ENCODE measurements around the gene ANXA4. TPM values are rescaled to one million over a fixed set of nuclear protein-coding genes. Genes with fewer than 3 reads are reported as not detected.
"Not testable (repeated sequence)": the region's sequence is repeated elsewhere in the genome, so short reads cannot be mapped to it uniquely, and the experiment has no call there.

The ANXA4 gene
- total RNA-seq, 1 experiment from 2014 or later: 4.7 TPM

GRCh38 chr2:69789772-69790600 lies 48.1 kb downstream of the ANXA4 start:
- Histone ChIP-seq H3K4me3 (peak overlapping the region; percentile 36), H3K9me3 (replicated peaks) (no peaks in the 10 kb centered on the region), H3K27ac (peak overlapping the region; percentile 56), H3K36me3 (no peaks in the 10 kb centered on the region), H3K27me3 (no peaks in the 10 kb centered on the region), H3K4me1 (peaks cover 12% of the 10 kb centered on the region; the same call in 1 of the 2 replicates)
- DNase-seq: peak in 1 of 2 experiments; percentile 42

- H3K4me3 ChIP-seq: peak overlapping the region; percentile 36
Observed at GRCh38 chr2:69790601-69790959, 48.6 kb downstream of the ANXA4 start.

GRCh38 chr2:69791045-69791444 lies 49.1 kb downstream of the ANXA4 start:
- no peaks in the 10 kb centered on the region for H3K27me3 ChIP-seq
- no peak for DNase-seq
- H3K9me3 ChIP-seq (replicated peaks): no peaks in the 10 kb centered on the region
- H3K4me1 ChIP-seq: peaks cover 12% of the 10 kb centered on the region; the same call in 1 of the 2 replicates
- H3K36me3 ChIP-seq: no peaks in the 10 kb centered on the region
- no peak overlapping the region for H3K27ac ChIP-seq
- no peak overlapping the region for H3K4me3 ChIP-seq

More at GRCh38 chr2:69790601-69790959, 48.6 kb downstream of the ANXA4 start:
- no peaks in the 10 kb centered on the region for H3K9me3 ChIP-seq (replicated peaks)
- H3K36me3 ChIP-seq: no peaks in the 10 kb centered on the region
- DNase-seq: no peak
- H3K27ac ChIP-seq: no peak overlapping the region
- H3K27me3 ChIP-seq: no peaks in the 10 kb centered on the region
- H3K4me1 ChIP-seq: peaks cover 12% of the 10 kb centered on the region; the same call in 1 of the 2 replicates

GRCh38 chr2:69796174-69796573 lies 54.2 kb downstream of the ANXA4 start:
- no peak overlapping the region for H3K27ac ChIP-seq
- H3K4me3 ChIP-seq: no peak overlapping the region
- no peak for DNase-seq
- no peaks in the 10 kb centered on the region for H3K4me1 ChIP-seq
- H3K9me3 ChIP-seq (replicated peaks): no peaks in the 10 kb centered on the region
- H3K27me3 ChIP-seq: no peaks in the 10 kb centered on the region
- H3K36me3 ChIP-seq: no peaks in the 10 kb centered on the region

- Histone ChIP-seq H3K4me1 (no peaks in the 10 kb centered on the region), H3K36me3 (no peaks in the 10 kb centered on the region), H3K9me3 (replicated peaks) (no peaks in the 10 kb centered on the region), H3K4me3 (no peak overlapping the region), H3K27ac (no peak overlapping the region), H3K27me3 (no peaks in the 10 kb centered on the region)
- no peak for DNase-seq
Observed at GRCh38 chr2:69797235-69797634, 55.3 kb downstream of the ANXA4 start.

GRCh38 chr2:69797836-69798289 lies 55.9 kb downstream of the ANXA4 start:
- Histone ChIP-seq H3K4me1 (no peaks in the 10 kb centered on the region), H3K36me3 (no peaks in the 10 kb centered on the region), H3K4me3 (no peak overlapping the region), H3K27me3 (no peaks in the 10 kb centered on the region), H3K9me3 (replicated peaks) (no peaks in the 10 kb centered on the region), H3K27ac (no peak overlapping the region)
- no peak for DNase-seq

GRCh38 chr2:69798290-69798908 lies 56.5 kb downstream of the ANXA4 start:
- H3K27ac ChIP-seq: no peak overlapping the region

GRCh38 chr2:69798909-69799526 lies 57.1 kb downstream of the ANXA4 start:
- H3K27me3 ChIP-seq: no peaks in the 10 kb centered on the region
- no peak overlapping the region for H3K27ac ChIP-seq
- no peaks in the 10 kb centered on the region for H3K36me3 ChIP-seq
- H3K4me1 ChIP-seq: no peaks in the 10 kb centered on the region
- peak overlapping the region; percentile 6 for H3K4me3 ChIP-seq
- H3K9me3 ChIP-seq (replicated peaks): no peaks in the 10 kb centered on the region
- DNase-seq: no peak

More at GRCh38 chr2:69798290-69798908, 56.5 kb downstream of the ANXA4 start:
- Histone ChIP-seq H3K9me3 (replicated peaks) (no peaks in the 10 kb centered on the region), H3K4me3 (peak overlapping the region; percentile 6), H3K4me1 (no peaks in the 10 kb centered on the region), H3K27me3 (no peaks in the 10 kb centered on the region), H3K36me3 (no peaks in the 10 kb centered on the region)
- DNase-seq: no peak

GRCh38 chr2:69801745-69802290 lies 59.9 kb downstream of the ANXA4 start:
- no peak for DNase-seq
- Histone ChIP-seq H3K36me3 (no peaks in the 10 kb centered on the region), H3K27me3 (no peaks in the 10 kb centered on the region), H3K27ac (no peak overlapping the region), H3K9me3 (replicated peaks) (no peaks in the 10 kb centered on the region), H3K4me1 (no peaks in the 10 kb centered on the region), H3K4me3 (no peak overlapping the region)

GRCh38 chr2:69802781-69803367 lies 60.9 kb downstream of the ANXA4 start:
- H3K27me3 ChIP-seq; H3K27ac ChIP-seq; DNase-seq; H3K9me3 ChIP-seq (replicated peaks); H3K4me1 ChIP-seq; H3K4me3 ChIP-seq; H3K36me3 ChIP-seq: not testable (repeated sequence)

- Histone ChIP-seq H3K27ac (no peak overlapping the region), H3K4me3 (no peak overlapping the region)
Observed at GRCh38 chr2:69804416-69804815, 62.5 kb downstream of the ANXA4 start.

GRCh38 chr2:69805887-69806286 lies 64.0 kb downstream of the ANXA4 start:
- no peak for DNase-seq
- H3K4me1 ChIP-seq: no peaks in the 10 kb centered on the region
- no peak overlapping the region for H3K27ac ChIP-seq
- no peak overlapping the region for H3K4me3 ChIP-seq
- no peaks in the 10 kb centered on the region for H3K9me3 ChIP-seq (replicated peaks)
- H3K36me3 ChIP-seq: no peaks in the 10 kb centered on the region
- 0 out of 2 replicates have a peak, but pooled peaks cover 3% of the 10 kb centered on the region for H3K27me3 ChIP-seq

More at GRCh38 chr2:69804416-69804815, 62.5 kb downstream of the ANXA4 start:
- Histone ChIP-seq H3K27me3 (0 out of 2 replicates have a peak, but pooled peaks cover 3% of the 10 kb centered on the region), H3K4me1 (no peaks in the 10 kb centered on the region), H3K36me3 (no peaks in the 10 kb centered on the region), H3K9me3 (replicated peaks) (no peaks in the 10 kb centered on the region)
- no peak for DNase-seq

- Histone ChIP-seq H3K4me3 (no peak overlapping the region), H3K9me3 (replicated peaks) (no peaks in the 10 kb centered on the region), H3K4me1 (no peaks in the 10 kb centered on the region), H3K36me3 (no peaks in the 10 kb centered on the region), H3K27me3 (0 out of 2 replicates have a peak, but pooled peaks cover 3% of the 10 kb centered on the region), H3K27ac (no peak overlapping the region)
- no peak for DNase-seq
Observed at GRCh38 chr2:69807821-69808540, 66.0 kb downstream of the ANXA4 start.

GRCh38 chr2:69810550-69810949 lies 68.6 kb downstream of the ANXA4 start:
- Histone ChIP-seq H3K4me3 (no peak overlapping the region), H3K9me3 (replicated peaks) (no peaks in the 10 kb centered on the region), H3K27ac (no peak overlapping the region), H3K4me1 (no peaks in the 10 kb centered on the region), H3K36me3 (no peaks in the 10 kb centered on the region), H3K27me3 (0 out of 2 replicates have a peak, but pooled peaks cover 3% of the 10 kb centered on the region)
- DNase-seq: no peak
